Natural killer cell (primary cell): ENCODE data around the gene NDE1. TPM values are rescaled to one million over a fixed set of nuclear protein-coding genes. Genes with fewer than 3 reads are reported as not detected.

Experiments used
- ATAC-seq, 3 donors: fragments of 150-1000 bp in 2 of 3; fragments of 200-7000 bp in 1 of 3; cut with Tn5 transposase; 1 replicate in 1 of 3; 2 replicates in 2 of 3; pipeline ENCODE4 v1.10.0; 2021; ENCODE audit warnings: mild to moderate bottlenecking in 2 of 3, moderate library complexity in 2 of 3
- DNase-seq, 2 donors: peaks; one replicate each; pipeline versions ENCODE4 v3.0.0 to v3.0.0-alpha.2; 2013 to 2021; ENCODE audit warnings: mixed read lengths in 1 of 2
- H3K27ac ChIP-seq: one replicate; pipeline ENCODE4 v1.5.1; 2013; ENCODE audit warnings: mild to moderate bottlenecking, low read length
- H3K27me3 ChIP-seq: one replicate; pipeline ENCODE4 v1.6.1; 2013; ENCODE audit warnings: low read length; ENCODE audit not compliant: control insufficient read depth, insufficient read depth
- H3K36me3 ChIP-seq: one replicate; pipeline ENCODE4 v1.6.1; 2013; ENCODE audit warnings: low read length; ENCODE audit not compliant: control insufficient read depth, insufficient read depth
- H3K4me1 ChIP-seq: one replicate; pipeline ENCODE4 v1.6.1; 2013; ENCODE audit warnings: low read length; ENCODE audit not compliant: control insufficient read depth, insufficient read depth
- H3K4me3 ChIP-seq: one replicate; pipeline ENCODE4 v1.5.1; 2013; ENCODE audit warnings: low read length
- H3K9me3 ChIP-seq: one replicate; pipeline ENCODE4 v1.6.1; 2013; ENCODE audit warnings: low read length; ENCODE audit not compliant: control insufficient read depth, insufficient read depth
- H3K27ac Mint-ChIP-seq, 2 donors: one replicate each; pipeline ENCODE4 v1.8.0; 2022; ENCODE audit warnings: mild to moderate bottlenecking in 2 of 2, mixed read lengths in 2 of 2, moderate library complexity in 1 of 2
- H3K27me3 Mint-ChIP-seq, 2 donors: one replicate each; pipeline ENCODE4 v1.8.0; 2022; ENCODE audit warnings: low read depth in 2 of 2, mixed read lengths in 2 of 2
- H3K36me3 Mint-ChIP-seq: one replicate; pipeline ENCODE4 v1.8.0; 2022; ENCODE audit warnings: mixed read lengths
- H3K4me1 Mint-ChIP-seq, 2 donors: one replicate each; pipeline ENCODE4 v1.8.0; 2022; ENCODE audit warnings: mixed read lengths in 2 of 2
- H3K4me3 Mint-ChIP-seq: one replicate; pipeline ENCODE4 v1.8.0; 2022; ENCODE audit warnings: mild to moderate bottlenecking, moderate library complexity, mixed read lengths
- H3K9me3 Mint-ChIP-seq, 2 donors: one replicate each; pipeline ENCODE4 v1.8.0; 2022; ENCODE audit warnings: mixed read lengths in 2 of 2
- WGBS: methylation state at CpG from one replicate; pipeline ENCODE4 v1.1.7; 2013; ENCODE audit warnings: missing lambda C conversion rate; ENCODE audit not compliant: insufficient coverage; 5-methylcytosine and 5-hydroxymethylcytosine counted together
- intact Hi-C: fragments of 100-400 bp; cut with micrococcal nuclease; formaldehyde crosslinking; loops from one replicate; pipeline ENCODE4 v1.14.2; 2022
- total RNA-seq, 4 donors: library from RNA; stranded (reverse); fragments of 120-200 nt in 1 of 4; gene quantifications; one replicate each; pipeline versions ENCODE4 v1.2.3 to v1.2.4, GENCODE V29; 2013 to 2022
- TF ChIP-seq, protein P1 (sequence below): fragments of 200-600 bp; IDR thresholded peaks from one replicate; pipeline ENCODE4 v1.8.0; 2022; ENCODE audit warnings: antibody characterized with exemption

The NDE1 gene
- total RNA-seq, 3 donors from 2014 or later (not counting 1 experiment from before 2014, with no cell fraction given), result 104 to 118 (median 114) TPM

DNA sequence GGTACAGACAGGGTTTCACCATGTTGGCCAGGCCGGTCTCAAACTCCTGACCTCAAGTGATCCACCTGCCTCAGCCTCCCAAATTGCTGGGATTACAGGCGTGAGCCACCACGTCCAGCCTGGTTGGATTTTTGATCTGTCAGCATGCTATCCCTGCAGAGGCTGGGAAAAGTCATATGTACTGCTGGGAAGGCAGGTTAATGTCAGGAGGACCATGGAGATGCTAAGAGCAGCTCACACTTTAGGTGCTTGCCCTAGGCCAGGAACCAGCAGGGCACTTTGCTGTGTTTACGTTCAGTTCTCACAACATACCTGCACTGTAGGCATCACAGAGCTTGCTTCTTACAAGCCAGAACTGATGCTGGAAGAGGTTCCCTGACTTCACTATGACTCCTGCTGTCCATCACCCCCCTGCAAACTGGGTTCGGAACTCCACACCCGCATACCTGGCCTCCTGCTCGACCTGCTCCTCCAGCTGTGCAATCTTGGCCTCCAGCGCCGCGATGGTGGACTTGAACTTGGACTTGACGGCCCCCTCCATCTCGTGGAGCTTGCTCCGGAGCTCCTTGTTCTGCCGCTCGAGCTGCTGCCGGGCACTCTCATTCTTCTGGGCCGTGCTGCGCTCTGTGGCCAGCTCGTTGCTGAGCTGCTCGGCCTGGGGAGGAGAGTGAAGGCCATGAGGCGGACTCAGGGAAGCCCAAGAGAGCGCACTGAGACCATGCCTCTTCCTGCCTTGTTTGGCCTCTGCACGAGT is 66.8 kb downstream of the NDE1 start:
- Histone ChIP-seq H3K4me1 (no peaks in the 10 kb centered on the region), H3K4me3 (no peak overlapping the region), H3K27me3 (no peaks in the 10 kb centered on the region), H3K27ac (no peak overlapping the region), H3K9me3 (no peaks in the 10 kb centered on the region), H3K36me3 (peaks cover 17% of the 10 kb centered on the region)
- DNase-seq (no peak), ATAC-seq (no peak)
- 96% methylated on average over 23 of the region's 23 CpGs for WGBS
- intact Hi-C loops, result no loop called here
- H3K9me3 Mint-ChIP-seq, result no peaks in the 10 kb centered on the region
- TF ChIP-seq, protein P1, sequence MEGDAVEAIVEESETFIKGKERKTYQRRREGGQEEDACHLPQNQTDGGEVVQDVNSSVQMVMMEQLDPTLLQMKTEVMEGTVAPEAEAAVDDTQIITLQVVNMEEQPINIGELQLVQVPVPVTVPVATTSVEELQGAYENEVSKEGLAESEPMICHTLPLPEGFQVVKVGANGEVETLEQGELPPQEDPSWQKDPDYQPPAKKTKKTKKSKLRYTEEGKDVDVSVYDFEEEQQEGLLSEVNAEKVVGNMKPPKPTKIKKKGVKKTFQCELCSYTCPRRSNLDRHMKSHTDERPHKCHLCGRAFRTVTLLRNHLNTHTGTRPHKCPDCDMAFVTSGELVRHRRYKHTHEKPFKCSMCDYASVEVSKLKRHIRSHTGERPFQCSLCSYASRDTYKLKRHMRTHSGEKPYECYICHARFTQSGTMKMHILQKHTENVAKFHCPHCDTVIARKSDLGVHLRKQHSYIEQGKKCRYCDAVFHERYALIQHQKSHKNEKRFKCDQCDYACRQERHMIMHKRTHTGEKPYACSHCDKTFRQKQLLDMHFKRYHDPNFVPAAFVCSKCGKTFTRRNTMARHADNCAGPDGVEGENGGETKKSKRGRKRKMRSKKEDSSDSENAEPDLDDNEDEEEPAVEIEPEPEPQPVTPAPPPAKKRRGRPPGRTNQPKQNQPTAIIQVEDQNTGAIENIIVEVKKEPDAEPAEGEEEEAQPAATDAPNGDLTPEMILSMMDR, result no peak
- no peaks in the 10 kb centered on the region for H3K27me3 Mint-ChIP-seq
- H3K4me3 Mint-ChIP-seq, result no peak overlapping the region
- peaks cover 7 to 29% of the 10 kb centered on the region in 2 donors for H3K4me1 Mint-ChIP-seq
- H3K36me3 Mint-ChIP-seq, result no peaks in the 10 kb centered on the region
- no peak overlapping the region for H3K27ac Mint-ChIP-seq

DNA sequence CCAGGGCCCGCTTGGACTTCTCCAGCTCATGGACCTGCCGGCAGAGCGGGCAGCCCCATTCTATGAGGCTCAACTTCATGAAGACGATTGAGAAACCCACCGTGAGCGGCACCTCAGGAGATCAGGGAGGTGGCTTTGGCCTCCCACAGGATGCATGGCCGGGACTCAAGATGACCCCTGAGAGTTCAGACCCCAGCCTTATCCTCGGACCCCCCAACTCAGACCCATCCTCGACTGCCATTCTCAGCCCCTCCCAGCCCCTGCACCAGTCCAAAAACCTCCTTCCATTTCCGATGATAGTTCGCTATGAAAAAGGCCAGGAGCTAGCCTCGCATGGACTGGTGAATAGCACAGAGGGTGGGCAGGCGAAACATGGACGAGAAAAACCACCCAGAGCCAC is 71.0 kb downstream of the NDE1 start:
- Histone ChIP-seq H3K36me3 (peaks cover 41% of the 10 kb centered on the region), H3K27me3 (no peaks in the 10 kb centered on the region), H3K9me3 (no peaks in the 10 kb centered on the region), H3K27ac (no peak overlapping the region), H3K4me3 (no peak overlapping the region), H3K4me1 (no peaks in the 10 kb centered on the region)
- Mint-ChIP-seq H3K36me3 (no peaks in the 10 kb centered on the region), H3K27ac (no peak overlapping the region), H3K4me3 (no peak overlapping the region), H3K4me1 (no peaks in the 10 kb centered on the region), H3K27me3 (no peaks in the 10 kb centered on the region), H3K9me3 (no peaks in the 10 kb centered on the region)
- ATAC-seq (no peak), DNase-seq (no peak)
- intact Hi-C loops, result no loop called here
- TF ChIP-seq, protein P1, result no peak
- 97% methylated on average over 14 of the region's 14 CpGs for WGBS

DNA sequence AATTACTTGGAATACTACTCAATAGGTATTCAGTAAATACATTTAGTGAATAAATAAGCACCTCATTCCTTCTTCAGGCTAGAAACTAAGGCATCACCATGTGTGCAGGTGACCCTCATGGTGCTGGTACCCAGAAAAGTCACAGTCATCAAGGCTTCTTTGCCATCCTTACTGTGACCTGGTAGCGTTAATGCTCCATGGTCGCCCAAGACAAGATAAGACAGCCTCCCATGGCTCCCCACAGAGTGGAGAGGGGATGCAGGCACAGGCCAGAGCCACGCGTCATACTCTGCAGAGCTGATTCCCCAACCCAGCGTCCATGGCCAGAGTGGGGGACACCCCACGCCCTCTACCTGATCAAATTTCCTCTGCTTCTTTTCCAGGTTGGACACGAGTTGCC is 73.8 kb downstream of the NDE1 start:
- peaks cover 41% of the 10 kb centered on the region for H3K36me3 ChIP-seq

More for the DNA sequence above, 73.8 kb downstream of the NDE1 start:
- intact Hi-C loops, result no loop called here
- Mint-ChIP-seq H3K27me3 (no peaks in the 10 kb centered on the region), H3K36me3 (no peaks in the 10 kb centered on the region), H3K9me3 (no peaks in the 10 kb centered on the region), H3K4me1 (no peaks in the 10 kb centered on the region), H3K27ac (peak overlapping the region in 1 of 2 donors; percentile 54), H3K4me3 (no peak overlapping the region)
- DNase-seq (no peak), ATAC-seq (no peak)
- Histone ChIP-seq H3K27ac (no peak overlapping the region), H3K27me3 (no peaks in the 10 kb centered on the region), H3K4me3 (no peak overlapping the region), H3K4me1 (no peaks in the 10 kb centered on the region), H3K9me3 (no peaks in the 10 kb centered on the region)
- WGBS, result 92% methylated on average over 7 of the region's 7 CpGs
- TF ChIP-seq, protein P1, result no peak
